Keratinocyte (primary cell): ENCODE results near the gene LDLRAD4.

Source experiments
- CTCF ChIP-seq, 3 experiments: IDR thresholded peaks in 1 of 3; conservative IDR thresholded peaks in 1 of 3; optimal IDR thresholded peaks in 1 of 3; 2 replicates in 2 of 3; 3 replicates in 1 of 3; pipeline versions ENCODE3 to v1.5.1; 2011; ENCODE audit warnings: low read length in 3 of 3, mild to moderate bottlenecking in 3 of 3, moderate library complexity in 2 of 3, control low read depth in 1 of 3, inconsistent platforms in 1 of 3; ENCODE audit not compliant: insufficient read depth in 2 of 3; ENCODE audit errors: extremely low read depth in 1 of 3
- EZH2 ChIP-seq: IDR thresholded peaks from one replicate; pipeline ENCODE4 v1.6.1; 2012; ENCODE audit warnings: inconsistent platforms, mild to moderate bottlenecking, low read length, moderate library complexity

- TF ChIP-seq EZH2 (no peak), CTCF (optimal IDR thresholded peaks at IDR 0.05 in 1 of 3, IDR thresholded peaks at IDR 0.05 in 1 of 3, conservative IDR thresholded peaks at IDR 0.05 in 1 of 3; ENCODE audit: extremely low read depth in 1 of 3, insufficient read depth in 2 of 3, low read length in 3 of 3) (no peak)
Observed at GRCh38 chr18:13613591-13614501, 395.3 kb downstream of the LDLRAD4 start.
